Esophagus muscularis mucosa (tissue), 3 donors: ENCODE results near the gene ATP8B3.

ENCODE experiments used
- CTCF ChIP-seq, 3 experiments: fragments of 200-600 bp in 2 of 3; fragments of 450-650 bp in 1 of 3; sonication (generic) in 2 of 3; IDR thresholded peaks; one replicate each; pipeline ENCODE4 v1.5.1; 2017 to 2019; ENCODE audit warnings: antibody characterized with exemption in 3 of 3, mild to moderate bottlenecking in 2 of 3, moderate library complexity in 1 of 3
- EP300 ChIP-seq: sonication (generic); formaldehyde crosslinking; IDR thresholded peaks from one replicate; pipeline ENCODE4 v1.6.1; 2017; ENCODE audit warnings: antibody characterized with exemption

- no peak for TF ChIP-seq EP300
- TF ChIP-seq CTCF (IDR thresholded peaks at IDR 0.05) = no peak
Measured at GRCh38 chr19:1849132-1849474, 37.0 kb upstream of the ATP8B3 start.
